Limb (tissue), 2 donors: ENCODE measurements around the gene SCFD2.

ENCODE experiments used
- DNase-seq, 2 donors: peaks; one replicate each; pipeline ENCODE4 v3.0.0-alpha.2; 2016; ENCODE audit errors: extremely low spot score in 2 of 2

SCFD2 gene

GRCh38 chr4:52932591-52933470 lies 433.0 kb downstream of the SCFD2 start:
- DNase-seq, result no peak

DNA sequence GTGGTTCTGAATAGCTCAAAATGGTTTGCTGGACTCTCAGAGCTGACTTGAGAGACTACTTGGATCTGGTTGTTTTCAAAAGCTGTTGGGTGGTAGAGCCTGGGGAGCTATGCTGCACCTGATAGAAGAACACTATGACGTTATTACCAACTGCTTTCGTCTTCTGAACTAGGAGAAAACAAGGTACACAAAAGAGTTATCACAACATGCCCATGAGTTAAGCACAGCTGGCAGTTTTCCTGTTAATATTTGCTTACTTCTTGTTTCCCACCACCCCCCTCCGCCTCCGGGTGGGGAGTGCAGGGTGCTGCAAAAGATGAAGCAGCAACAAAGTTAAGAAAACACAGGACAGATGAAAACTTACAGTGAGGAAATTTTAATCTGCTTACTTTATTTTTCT lies 434.6 kb downstream of the SCFD2 start:
- DNase-seq, result no peak

DNA sequence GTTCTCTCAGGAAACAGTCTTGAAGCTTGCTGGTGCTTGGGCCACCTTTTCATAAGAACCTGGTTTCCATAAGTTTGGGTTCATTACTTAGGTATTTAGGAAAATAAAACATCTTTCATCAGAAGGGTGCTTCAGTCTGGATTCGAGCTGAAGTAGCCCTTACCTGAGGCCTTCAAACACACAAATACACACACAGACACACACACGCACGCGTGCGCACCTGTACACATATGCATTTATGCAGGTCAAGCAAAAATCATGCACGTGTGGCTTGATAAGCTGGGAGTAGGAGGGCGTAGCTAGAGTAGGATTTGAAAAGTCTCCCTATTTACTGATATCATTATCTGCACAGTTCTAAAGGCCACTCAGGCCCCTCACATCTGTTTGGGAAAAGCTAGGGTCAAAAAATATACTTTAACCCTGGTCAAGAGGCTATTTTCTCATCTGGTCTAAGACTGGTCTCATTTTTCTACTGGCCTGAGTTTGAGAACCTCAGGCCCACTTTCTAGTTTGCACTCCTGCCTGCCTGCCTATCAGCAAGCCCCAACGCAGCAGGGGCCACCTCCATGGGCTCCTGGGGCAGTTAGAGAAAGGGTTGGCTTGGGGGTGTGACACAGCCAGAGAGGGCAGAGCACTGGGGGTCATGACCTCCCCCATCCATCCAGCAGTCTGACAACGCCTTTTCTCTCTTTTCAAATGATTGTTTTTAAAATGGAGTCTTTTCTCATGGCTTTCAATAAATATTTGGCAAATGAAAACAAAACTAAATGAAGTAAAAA lies 439.5 kb downstream of the SCFD2 start:
- DNase-seq, result no peak

DNA sequence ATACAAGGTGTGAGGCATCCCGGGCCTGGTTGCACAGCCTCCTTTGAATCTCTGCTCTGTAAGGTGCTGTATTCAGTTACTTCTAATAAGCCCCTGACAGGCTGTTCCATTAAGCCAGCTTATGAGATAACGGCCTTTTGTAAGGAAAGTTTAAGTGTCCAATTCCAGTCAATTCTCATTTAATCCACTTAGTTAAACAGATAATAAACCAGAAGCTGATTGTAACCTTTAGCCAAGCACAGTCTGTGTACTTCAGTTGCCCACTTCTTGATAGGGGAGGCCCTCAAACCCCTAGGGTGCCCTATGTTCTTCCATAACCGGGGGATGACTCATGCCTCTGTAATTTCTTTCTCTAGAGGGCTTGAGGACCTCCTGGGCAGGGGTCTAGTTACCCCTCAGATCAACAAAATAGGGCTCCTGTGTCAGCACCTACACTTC lies 440.3 kb downstream of the SCFD2 start:
- no peak for DNase-seq

DNA sequence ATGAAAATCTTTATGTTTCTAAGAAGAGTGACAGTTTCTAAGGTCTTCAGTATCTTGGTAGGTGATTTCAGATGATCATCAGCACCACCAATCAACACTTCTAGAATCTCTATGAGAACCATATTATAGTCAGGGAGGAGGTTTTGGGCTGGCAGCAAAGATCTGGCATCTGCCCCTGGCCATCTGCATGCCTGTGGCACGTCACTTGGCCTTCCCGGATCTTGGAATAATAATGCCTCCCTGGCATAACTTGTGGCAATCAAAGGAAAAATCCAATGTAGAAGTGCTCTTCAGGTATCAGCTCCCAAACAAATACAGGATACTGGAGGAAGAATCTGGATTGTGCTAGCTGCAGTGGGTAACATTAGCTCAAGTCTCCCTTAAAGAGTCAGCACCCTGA lies 446.4 kb downstream of the SCFD2 start:
- no peak for DNase-seq

DNA sequence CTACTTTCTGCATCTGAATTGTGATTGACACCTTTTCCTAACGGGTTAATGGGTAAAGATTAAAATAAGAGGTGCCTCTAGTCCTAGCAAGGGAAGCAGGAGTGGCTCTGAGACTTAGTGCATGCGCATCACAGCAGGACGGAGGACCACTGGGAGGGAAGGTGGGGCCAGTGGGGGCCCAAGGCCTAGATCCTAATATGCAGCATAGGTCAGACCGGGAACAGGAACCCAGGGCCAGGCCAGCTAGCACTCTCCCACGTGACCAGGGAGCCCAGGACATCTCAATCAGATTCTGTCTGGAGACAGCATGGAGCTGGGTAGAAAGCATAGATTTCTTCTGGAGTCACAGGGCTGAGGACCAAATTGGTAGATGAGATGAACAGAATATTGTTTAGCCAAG lies 448.0 kb downstream of the SCFD2 start:
- no peak for DNase-seq

DNA sequence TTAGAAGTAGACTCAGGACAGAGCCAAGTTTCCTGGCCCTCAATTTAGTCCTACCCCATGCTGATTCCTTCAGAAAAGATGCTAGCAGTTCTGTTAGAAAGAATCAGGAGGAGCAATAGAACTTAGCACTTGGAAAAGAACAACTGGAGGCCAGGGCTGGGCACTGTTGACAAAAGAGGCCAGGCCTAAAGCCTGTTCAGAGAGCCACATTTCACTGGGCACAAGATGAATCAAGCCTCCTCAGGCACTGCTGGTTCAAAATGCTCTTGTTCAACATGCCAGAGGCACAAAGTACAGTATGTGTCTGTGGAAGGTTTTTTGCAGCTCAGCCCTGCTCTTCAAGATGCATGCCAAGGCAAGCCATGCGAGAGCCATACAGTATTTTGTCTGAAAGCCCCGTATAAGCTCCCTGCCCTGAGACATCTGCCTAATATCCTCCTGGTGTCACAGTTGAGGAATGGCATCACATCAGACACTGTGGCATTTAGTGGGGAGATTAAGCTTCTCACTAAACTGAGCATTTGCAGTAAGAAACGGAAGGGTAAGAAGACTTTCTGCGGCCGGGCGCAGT lies 450.0 kb downstream of the SCFD2 start:
- DNase-seq, result no peak

DNA sequence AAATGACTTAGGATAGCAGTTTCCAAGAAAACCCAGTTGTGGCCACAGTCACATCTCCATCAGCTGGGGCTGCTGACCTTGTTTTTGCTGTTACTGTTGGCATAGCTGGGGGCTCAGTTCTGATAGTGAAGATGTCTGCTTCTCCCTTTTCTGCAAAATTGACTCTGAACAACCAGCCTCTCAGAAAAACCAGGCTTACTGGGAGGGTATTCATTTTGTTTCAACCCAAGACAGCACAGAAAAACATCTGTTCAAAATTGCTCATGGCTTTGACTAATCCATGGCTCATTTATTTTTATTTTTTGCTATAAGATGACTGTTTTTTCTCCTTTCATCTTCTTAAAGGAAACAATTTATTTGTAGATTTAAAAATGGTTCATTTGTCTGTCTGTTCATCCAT lies 450.7 kb downstream of the SCFD2 start:
- no peak for DNase-seq

GRCh38 chr4:52914051-52914605 lies 451.7 kb downstream of the SCFD2 start:
- no peak for DNase-seq

DNA sequence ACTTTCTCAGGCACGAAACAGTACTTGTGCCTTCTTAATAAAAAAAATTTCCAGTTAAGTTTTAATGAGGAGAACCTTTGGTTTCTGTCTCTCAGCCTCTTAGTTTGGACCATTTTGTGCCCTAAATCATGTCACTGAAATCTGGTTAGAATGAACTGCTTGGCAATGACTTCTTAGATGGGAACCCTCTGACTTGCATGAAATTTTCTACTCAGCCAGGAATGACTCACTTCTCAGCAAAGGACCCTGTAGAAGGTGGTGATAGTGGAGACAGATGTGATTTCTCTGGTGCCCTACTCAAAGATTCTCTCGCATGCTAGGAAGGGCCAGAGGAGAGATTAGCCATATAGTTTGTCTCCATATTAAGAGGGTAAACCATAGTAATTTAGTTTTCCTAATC lies 453.3 kb downstream of the SCFD2 start:
- no peak for DNase-seq

DNA sequence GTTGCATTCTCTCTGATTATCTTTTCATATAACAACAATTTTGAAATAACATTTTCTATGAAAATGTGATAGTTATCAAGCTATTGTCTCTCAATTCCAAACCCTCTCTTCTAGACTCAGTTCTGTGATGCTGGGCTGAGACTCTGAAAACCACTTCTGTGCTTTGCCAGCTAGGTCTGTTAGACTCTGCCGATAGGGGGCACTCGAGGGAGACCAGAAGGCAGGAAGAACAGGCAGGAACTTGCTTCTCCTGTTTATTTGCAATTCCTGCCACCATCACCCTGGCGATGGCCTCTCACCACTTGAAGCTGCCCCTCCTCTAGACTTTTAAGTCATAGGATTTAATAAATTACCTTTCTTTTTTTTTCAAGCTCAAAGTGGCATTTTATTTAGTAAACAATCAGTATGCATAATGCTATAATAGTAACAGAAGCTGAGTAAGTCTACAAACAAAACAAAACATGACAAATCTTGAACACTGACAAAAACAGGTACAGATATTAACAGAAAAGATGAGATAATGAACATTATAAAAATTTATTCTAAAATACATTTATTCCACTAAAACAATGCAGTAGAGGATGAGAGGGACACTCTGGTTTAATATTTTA lies 454.1 kb downstream of the SCFD2 start:
- peak in 1 of 2 donors; percentile 62 for DNase-seq

DNA sequence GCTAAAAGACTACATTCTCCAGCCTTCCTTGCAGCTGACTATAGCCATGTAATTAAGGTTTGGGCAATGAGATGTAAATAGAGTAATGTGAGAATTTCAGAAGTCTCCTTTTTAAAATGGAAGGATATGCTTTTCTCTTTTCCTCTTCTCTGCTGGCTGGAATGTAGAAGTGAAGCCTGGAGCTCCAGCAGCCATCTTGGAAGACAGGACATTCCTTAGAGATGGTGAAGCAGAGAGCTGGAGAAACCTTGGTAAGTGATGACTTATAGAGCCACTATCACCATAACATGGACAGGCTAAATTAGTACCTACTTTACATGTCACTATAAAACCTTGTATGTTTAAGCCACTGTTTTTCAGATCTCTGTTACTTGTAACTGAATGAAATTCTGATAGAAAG lies 455.7 kb downstream of the SCFD2 start:
- DNase-seq, result no peak

- no peak for DNase-seq
These were observed 458.4 kb downstream of the SCFD2 start for GRCh38 chr4:52907510-52907909.

DNA sequence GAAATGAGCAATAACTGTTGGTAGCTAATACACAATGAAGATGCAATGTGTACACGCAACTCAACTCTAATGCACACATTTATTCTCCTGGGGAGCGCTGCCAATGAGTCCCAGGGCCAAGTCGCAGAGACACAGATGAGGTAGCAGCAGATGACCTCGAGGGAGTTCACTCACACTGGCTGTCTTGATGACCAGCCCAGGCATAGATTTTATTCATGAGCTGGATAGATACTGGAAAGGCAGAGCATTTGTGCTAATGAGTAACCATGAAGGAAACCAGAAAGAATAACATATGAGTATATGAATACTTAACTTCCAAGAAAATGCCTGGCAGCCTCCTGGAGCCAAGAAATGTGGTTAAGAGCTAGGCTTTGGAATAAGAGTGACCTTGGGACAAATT lies 461.4 kb downstream of the SCFD2 start:
- no peak for DNase-seq

DNA sequence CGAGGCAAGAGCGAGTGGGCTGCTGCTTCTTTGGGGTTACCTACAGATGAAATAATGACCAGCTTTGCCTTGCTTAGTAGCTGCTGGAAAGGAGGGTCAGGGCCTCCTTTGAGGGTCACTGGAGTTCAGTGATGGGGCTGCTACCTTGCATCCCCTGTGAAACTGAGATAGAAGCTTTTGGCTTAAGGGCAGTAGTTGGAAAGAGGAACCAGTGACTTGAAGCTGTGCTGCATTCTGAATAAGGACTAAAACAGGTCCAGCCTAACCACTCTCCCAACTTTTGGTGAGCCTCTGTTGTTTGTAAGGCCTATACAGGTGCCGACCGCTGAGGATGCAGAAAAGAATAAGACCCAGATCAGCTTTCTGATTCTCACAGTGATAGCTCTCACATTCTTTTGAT lies 462.6 kb downstream of the SCFD2 start:
- DNase-seq, result no peak

- peak in 1 of 2 donors; percentile 27 for DNase-seq
These were observed 471.4 kb downstream of the SCFD2 start for GRCh38 chr4:52894443-52894842.

DNA sequence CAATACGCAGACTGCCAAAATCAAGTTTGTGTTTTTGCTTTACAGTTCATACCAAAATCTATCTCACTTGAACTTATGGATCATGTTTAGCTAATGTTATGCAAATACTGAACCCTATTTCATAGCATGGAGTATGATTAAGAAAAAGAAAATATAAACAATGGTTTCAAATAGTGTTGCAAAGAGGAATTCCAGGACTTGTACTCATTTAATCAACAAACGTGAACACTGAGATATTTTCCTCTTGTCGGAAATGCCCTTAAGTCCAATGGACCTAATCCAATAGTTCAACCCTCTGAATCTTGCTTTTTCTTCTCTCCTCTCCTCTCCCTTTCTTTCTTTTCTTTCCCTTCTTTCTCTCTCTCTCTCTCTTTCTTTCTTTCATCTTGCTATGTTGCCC lies 473.0 kb downstream of the SCFD2 start:
- no peak for DNase-seq

GRCh38 chr4:52891743-52892142 lies 474.1 kb downstream of the SCFD2 start:
- no peak for DNase-seq

DNA sequence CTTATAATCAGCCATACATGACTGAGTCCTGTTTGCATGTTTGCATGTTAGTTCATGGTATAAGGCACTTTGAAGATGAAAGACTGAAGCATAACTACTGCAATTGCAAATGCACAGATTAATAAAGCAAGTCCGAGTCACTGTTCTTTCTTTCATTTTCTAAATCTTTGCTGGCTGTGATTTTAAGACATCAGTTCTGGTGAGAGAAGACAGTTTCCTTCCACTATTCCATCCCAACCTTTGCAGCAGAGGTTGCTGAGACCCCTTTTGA lies 475.4 kb downstream of the SCFD2 start:
- no peak for DNase-seq

DNA sequence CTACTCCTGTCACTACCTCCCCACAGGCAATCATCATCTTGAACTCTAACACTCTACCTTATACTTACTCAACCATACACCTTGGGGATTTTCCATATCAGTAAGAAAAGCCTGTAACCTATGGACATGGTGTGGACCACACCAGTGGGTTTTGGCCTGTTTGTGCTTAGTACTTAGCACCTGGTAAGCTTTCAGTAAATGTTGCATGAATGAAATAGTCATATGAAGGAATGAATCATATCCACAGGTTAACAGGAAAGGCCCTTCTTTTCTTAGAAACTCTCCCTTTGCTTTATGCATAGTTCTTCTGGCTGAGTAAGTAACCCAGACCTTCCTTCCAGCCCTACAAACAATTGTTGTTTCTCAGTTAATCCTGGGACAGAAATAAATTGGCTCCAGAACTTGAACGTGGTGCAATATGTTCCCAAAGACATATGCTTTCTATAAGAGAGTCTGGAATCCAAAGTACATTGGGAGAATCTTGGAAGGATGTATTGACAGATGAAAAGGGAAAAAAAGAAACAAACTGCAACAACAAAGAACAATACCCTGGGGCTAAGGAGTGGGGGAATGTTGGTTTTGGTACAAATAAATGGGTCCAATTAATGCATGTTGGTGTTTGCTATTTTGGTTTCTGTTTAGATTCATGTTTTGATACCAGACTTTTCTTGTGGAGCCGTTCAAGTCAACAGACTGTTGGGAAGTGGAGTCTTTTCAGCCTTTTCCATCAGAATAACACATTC lies 475.9 kb downstream of the SCFD2 start:
- peak in 1 of 2 donors; percentile 69 for DNase-seq

- no peak for DNase-seq
These were observed 476.5 kb downstream of the SCFD2 start for GRCh38 chr4:52889354-52889753.
